AG09309 (cell line): ENCODE measurements around the gene BCL11A.
A peak's percentile ranks its signal among the peaks of the same experiment; 100 is the strongest.

Source experiments
- DNase-seq: peaks from one replicate; pipeline ENCODE4 v3.0.0-alpha.2; 2010; ENCODE audit warnings: low read depth
- H3K4me3 ChIP-seq: 2 replicates; pipeline ENCODE4 v1.5.1; 2011; ENCODE audit warnings: mild to moderate bottlenecking, low read depth, low read length, moderate library complexity; ENCODE audit not compliant: control insufficient read depth
- TF ChIP-seq, protein P1 (sequence below): IDR thresholded peaks from 2 replicates; pipeline ENCODE4 v1.5.1; 2011; ENCODE audit warnings: mild to moderate bottlenecking, low read depth, low read length, inconsistent platforms; ENCODE audit not compliant: insufficient read depth, control insufficient read depth; ENCODE audit errors: missing control alignments

Gene BCL11A

GRCh38 chr2:60548845-60549237 is 4.6 kb downstream of the BCL11A start:
- H3K4me3 ChIP-seq: peak overlapping the region; percentile 94
- no peak for DNase-seq
- TF ChIP-seq, protein P1, sequence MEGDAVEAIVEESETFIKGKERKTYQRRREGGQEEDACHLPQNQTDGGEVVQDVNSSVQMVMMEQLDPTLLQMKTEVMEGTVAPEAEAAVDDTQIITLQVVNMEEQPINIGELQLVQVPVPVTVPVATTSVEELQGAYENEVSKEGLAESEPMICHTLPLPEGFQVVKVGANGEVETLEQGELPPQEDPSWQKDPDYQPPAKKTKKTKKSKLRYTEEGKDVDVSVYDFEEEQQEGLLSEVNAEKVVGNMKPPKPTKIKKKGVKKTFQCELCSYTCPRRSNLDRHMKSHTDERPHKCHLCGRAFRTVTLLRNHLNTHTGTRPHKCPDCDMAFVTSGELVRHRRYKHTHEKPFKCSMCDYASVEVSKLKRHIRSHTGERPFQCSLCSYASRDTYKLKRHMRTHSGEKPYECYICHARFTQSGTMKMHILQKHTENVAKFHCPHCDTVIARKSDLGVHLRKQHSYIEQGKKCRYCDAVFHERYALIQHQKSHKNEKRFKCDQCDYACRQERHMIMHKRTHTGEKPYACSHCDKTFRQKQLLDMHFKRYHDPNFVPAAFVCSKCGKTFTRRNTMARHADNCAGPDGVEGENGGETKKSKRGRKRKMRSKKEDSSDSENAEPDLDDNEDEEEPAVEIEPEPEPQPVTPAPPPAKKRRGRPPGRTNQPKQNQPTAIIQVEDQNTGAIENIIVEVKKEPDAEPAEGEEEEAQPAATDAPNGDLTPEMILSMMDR: no peak

DNA sequence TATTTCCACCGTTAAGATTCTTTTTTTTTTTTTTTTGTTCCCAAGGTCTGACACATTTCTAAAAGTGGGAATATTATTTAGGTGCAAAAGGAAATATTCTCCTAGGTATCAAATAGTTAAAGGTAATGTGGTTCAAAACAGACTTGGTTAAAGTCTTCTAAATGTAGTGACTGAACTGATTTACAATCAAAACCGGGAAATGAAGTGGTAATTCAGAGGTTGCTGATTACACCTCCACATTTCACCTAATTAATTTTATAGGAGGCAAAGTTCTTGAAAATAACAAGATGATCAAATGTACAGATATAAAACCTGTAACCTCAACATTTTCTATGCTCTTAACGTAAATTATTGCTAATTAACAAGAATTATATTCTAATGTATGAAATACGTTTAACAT is 5.1 kb downstream of the BCL11A start:
- TF ChIP-seq, protein P1: no peak

GRCh38 chr2:60547841-60548240 is 5.6 kb downstream of the BCL11A start:
- no peak overlapping the region for H3K4me3 ChIP-seq
- no peak for DNase-seq

More for the DNA sequence above, 5.1 kb downstream of the BCL11A start:
- no peak for DNase-seq
- H3K4me3 ChIP-seq: no peak overlapping the region

DNA sequence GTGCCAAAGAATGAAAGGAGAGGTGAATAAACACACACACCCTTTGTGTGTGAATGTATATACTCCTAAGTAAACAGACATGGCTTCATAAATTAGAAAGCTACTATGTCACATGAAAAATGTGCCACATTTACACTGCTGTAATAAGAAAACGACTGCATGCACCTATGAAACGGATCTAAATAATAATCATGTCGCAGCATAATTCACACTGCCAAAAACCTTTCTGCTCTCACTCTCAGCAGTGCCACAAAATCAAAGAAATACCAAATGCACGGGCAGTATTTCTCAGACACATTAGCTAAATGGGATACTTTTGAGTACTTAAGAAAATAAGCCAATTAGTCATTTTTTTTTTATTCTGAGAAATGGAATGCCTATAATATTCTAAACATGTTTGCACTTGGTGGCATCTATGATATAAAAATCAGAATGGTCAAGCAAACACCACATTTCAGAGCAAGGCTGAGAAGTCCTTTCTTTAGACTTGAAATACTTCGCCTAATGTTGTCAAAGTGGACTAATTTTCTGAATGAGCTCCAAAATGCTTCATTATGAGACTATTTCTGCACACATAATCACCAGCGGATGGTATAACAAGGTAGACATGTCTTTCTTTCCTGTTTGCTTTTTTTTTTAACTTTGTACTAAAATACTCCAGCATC is 6.6 kb downstream of the BCL11A start:
- TF ChIP-seq, protein P1: no peak
- no peak overlapping the region for H3K4me3 ChIP-seq

More at GRCh38 chr2:60547841-60548240, 5.6 kb downstream of the BCL11A start:
- TF ChIP-seq, protein P1: no peak

GRCh38 chr2:60544954-60545560 is 8.4 kb downstream of the BCL11A start:
- H3K4me3 ChIP-seq: no peak overlapping the region
- TF ChIP-seq, protein P1: no peak
- DNase-seq: no peak

More for the DNA sequence above, 6.6 kb downstream of the BCL11A start:
- no peak for DNase-seq

DNA sequence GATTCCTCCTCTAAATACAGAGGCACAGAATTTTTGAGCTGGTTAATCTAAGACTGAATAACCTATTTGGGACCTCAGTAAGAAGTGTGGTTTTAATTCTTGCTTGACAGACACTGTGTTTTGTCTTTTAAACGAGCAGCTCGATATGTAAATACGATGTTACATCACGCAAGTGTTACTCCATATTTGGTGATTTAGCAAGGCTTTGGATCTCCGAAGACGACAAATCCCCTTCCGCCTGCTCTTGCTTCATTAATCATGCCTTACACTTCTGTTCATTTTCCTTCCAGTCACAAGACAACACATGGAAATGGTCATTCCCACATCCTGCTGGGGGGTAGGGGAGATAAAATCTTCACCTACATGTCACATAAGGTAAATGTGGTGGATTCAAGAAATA is 9.4 kb downstream of the BCL11A start:
- H3K4me3 ChIP-seq: no peak overlapping the region
- no peak for DNase-seq
- TF ChIP-seq, protein P1: no peak
